HUES64 (cell line): ENCODE results near the gene STOML1.
"Not testable (repeated sequence)": the region's sequence is repeated elsewhere in the genome, so short reads cannot be mapped to it uniquely, and the experiment has no call there.

Experiments used
- H3K27ac ChIP-seq: 2 replicates; pipeline ENCODE4 v1.7.0; 2013; ENCODE audit warnings: low read depth, low read length, inconsistent platforms
- H3K27me3 ChIP-seq: 2 replicates; pipeline ENCODE4 v1.6.1; 2013; ENCODE audit warnings: mild to moderate bottlenecking, low read length; ENCODE audit not compliant: insufficient read depth
- H3K36me3 ChIP-seq: 2 replicates; pipeline ENCODE4 v1.6.1; 2013; ENCODE audit warnings: mild to moderate bottlenecking, low read length; ENCODE audit not compliant: insufficient read depth
- H3K4me1 ChIP-seq: 2 replicates; pipeline ENCODE4 v1.6.1; 2013; ENCODE audit warnings: mild to moderate bottlenecking, low read length, moderate library complexity; ENCODE audit not compliant: insufficient read depth
- H3K4me3 ChIP-seq: 2 replicates; pipeline ENCODE4 v1.5.1; 2013; ENCODE audit warnings: mild to moderate bottlenecking, low read length, moderate library complexity
- H3K9ac ChIP-seq: 2 replicates; pipeline ENCODE4 v1.6.1; 2013; ENCODE audit warnings: mild to moderate bottlenecking, low read depth, low read length
- H3K9me3 ChIP-seq: 2 replicates; pipeline ENCODE4 v1.6.1; 2013; ENCODE audit warnings: low read depth, low read length; ENCODE audit not compliant: insufficient read depth
- WGBS: fragments of 150-250, 120-280 bp; methylation state at CpG from one replicate; pipeline ENCODE4 v1.1.7; 2013; ENCODE audit warnings: missing lambda C conversion rate; 5-methylcytosine and 5-hydroxymethylcytosine counted together

Gene STOML1

DNA sequence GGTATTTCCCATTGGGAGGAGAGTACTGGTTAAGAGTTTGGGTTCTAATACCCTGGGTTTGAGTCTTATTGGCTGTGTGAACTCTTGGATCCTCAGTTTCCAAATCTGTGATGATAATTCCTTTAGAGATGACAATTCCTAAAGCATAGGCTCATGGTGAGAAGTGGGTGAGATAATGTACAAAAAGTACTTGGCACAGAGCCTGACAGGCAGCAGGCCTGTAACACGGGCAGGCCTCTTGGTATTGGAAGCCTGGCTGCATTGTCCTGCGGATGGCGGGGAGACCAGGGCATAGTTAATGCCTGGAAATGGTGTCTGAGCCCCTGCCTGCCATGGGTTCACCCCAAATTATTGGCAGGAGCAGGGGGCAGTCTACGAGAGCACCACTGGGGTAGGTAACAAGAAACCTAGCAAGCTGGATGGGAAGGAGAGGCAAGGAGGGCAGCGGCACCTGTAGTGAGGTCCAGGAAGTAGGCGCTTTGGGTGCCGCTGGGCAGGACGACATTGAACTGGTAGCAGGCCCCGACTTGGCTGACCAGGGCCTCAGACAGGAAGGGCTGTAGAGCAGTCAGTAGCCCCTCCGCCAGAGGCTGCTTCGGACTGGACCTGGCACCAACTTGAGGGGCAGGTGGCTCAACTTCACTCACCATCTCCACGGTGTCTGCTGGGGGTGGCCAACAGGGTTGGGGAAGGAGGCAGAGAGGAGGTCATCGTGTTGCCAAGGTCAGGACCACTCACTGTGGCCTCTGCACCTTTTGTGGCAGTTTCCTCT lies 7.7 kb downstream of the STOML1 start:
- Histone ChIP-seq H3K27me3 (no peaks in the 10 kb centered on the region), H3K36me3 (no peaks in the 10 kb centered on the region), H3K4me1 (no peaks in the 10 kb centered on the region)

DNA sequence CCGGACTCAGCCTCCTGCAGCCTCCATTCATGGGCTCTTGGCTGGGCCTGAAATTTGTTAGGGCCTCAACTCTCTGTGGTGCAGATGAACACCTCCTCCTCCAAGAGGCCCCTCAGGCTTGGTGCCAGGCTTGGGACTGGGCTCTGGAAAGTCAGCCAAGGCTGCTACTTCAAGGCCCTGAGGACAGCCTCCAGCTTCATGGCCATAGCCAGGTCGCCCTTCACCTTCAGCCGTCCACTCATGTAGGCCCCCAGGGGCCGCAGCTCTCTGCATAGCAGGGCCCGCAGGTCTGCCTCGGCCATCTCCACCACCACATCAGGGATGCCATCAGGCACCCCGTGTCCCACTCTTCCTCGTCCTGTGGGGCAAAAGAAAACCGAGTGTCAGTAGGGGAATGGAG lies 8.3 kb downstream of the STOML1 start:
- Histone ChIP-seq H3K27me3 (no peaks in the 10 kb centered on the region), H3K9ac (no peak overlapping the region), H3K36me3 (no peaks in the 10 kb centered on the region), H3K27ac (no peak overlapping the region), H3K4me1 (no peaks in the 10 kb centered on the region), H3K9me3 (no peaks in the 10 kb centered on the region), H3K4me3 (no peak overlapping the region)
- WGBS, result 91% methylated on average over 9 of the region's 9 CpGs

More for the DNA sequence above, 7.7 kb downstream of the STOML1 start:
- H3K9ac ChIP-seq, result no peak overlapping the region
- H3K27ac ChIP-seq, result no peak overlapping the region
- no peak overlapping the region for H3K4me3 ChIP-seq
- H3K9me3 ChIP-seq, result no peaks in the 10 kb centered on the region
- 93% methylated on average over 13 of the region's 13 CpGs for WGBS

DNA sequence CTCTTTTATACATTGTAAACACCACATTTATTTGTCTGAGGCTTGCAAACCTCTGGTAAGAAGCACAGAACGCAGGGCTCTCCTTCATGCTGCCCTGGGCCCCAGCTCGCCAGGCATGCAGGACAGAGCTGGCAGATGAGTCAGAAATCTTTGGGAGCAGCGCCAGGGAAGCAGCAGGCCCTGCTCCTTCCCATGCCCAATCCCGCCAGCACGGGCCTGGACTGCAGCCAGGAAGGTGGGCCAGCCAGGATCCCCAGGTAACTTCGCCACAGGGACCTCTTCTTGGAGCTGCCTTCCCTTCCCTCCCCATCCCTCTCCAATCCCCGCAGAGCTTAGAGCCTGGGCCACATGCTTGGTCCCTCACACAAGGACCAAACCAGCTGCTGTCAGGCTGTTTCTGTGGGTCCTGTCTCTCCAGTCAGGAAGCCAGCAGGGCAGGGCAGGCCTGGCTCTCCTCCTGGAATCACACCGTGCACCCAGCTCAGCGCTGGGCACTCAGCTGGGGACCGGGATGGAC lies 8.8 kb downstream of the STOML1 start:
- H3K9me3 ChIP-seq, result no peaks in the 10 kb centered on the region
- no peaks in the 10 kb centered on the region for H3K4me1 ChIP-seq
- H3K36me3 ChIP-seq, result no peaks in the 10 kb centered on the region
- H3K9ac ChIP-seq, result no peak overlapping the region
- WGBS, result 90% methylated on average over 10 of the region's 10 CpGs
- H3K27ac ChIP-seq, result no peak overlapping the region
- H3K4me3 ChIP-seq, result no peak overlapping the region
- H3K27me3 ChIP-seq, result peaks cover 2% of the 10 kb centered on the region

DNA sequence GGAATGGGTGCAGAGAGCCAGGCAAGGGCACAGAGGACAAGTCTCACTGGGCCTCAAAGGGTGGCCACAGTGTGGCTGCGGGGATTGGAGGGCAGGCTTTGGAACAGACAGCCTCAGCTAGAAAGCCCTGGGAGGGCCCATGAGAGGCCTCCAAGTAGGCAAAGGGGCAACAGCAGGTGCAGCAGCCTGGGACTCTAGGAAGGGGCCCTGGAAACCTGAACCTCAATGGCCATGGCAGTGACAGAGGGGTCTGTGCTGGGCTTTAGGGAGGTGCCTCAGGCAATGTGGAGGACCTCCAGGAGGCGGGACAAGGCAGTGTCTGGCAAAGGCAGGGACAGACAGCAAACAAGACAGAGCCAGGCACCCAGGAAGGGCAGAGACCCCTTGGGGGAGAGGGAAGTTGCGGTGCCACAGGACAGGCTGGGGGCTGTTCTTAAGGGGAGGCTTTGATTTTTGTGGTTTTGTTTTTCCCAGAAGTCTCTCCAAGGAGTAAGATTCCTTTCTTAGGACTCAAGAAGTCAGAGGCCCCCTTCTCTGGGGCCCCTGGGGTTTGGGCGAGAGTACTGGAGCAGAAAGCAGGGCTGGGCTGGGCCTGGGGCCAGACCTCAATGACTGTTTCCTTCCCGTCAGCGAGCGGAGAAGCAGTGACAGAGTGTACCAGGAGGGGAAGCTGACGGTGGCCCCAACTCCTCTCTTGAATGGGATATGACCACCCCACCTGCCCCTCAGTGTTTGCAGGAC lies 9.7 kb downstream of the STOML1 start:
- Histone ChIP-seq H3K36me3 (no peaks in the 10 kb centered on the region), H3K27me3 (peaks cover 2% of the 10 kb centered on the region), H3K4me1 (no peaks in the 10 kb centered on the region), H3K4me3 (no peak overlapping the region), H3K9ac (no peak overlapping the region), H3K9me3 (no peaks in the 10 kb centered on the region), H3K27ac (no peak overlapping the region)
- 85% methylated on average over 8 of the region's 8 CpGs for WGBS

DNA sequence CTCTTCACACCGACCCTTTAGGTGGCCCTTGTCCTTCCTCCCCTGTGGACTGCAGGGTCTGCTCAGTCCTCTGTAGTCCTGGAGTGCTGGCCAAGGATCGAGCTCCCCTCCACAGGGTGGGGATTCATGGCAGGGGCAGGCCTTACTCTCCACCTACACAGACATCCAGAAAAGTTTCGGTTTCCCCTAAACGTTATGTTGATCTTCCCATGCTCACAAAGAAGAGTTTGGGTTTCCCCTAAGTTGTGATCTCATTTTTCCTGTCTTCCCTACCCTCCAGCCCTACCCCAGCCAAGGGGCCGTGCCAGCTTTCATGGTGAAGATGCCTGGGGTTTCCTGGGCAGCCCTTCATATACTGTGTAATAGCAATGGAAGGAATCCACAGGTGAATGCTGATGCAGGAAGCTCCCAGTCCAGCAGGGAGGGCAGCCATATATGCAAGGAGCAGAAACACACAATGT lies 10.3 kb downstream of the STOML1 start:
- no peak overlapping the region for H3K4me3 ChIP-seq
- H3K9ac ChIP-seq, result no peak overlapping the region
- H3K4me1 ChIP-seq, result no peaks in the 10 kb centered on the region
- H3K27ac ChIP-seq, result no peak overlapping the region
- peaks cover 5% of the 10 kb centered on the region for H3K27me3 ChIP-seq
- 77% methylated on average over 5 of the region's 5 CpGs for WGBS
- H3K9me3 ChIP-seq, result no peaks in the 10 kb centered on the region
- H3K36me3 ChIP-seq, result no peaks in the 10 kb centered on the region

DNA sequence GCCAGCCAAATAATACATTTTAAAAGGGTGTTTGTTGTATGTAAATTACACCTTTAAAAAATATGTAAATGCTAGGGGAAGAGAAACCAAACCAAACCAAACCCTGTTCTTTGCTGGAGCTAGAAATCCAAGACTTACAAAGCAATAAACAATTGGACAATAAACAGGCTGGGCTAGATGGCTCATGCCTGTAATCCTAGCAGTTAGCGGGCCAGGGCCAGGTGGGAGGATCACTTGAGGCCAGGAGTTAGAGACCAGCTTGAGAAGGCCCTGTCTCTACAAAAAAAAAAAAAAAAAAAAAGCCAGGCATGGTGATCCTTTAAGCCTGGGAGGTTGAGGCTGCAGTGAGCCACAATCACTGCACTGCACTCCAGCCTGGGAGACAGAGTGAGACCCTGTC lies 12.5 kb downstream of the STOML1 start:
- Histone ChIP-seq H3K4me3 (no peak overlapping the region), H3K27ac (no peak overlapping the region), H3K9me3 (no peaks in the 10 kb centered on the region), H3K36me3 (no peaks in the 10 kb centered on the region), H3K27me3 (peaks cover 5% of the 10 kb centered on the region), H3K9ac (no peak overlapping the region), H3K4me1 (no peaks in the 10 kb centered on the region)
- 74% methylated on average over 1 of the region's 1 CpG for WGBS

DNA sequence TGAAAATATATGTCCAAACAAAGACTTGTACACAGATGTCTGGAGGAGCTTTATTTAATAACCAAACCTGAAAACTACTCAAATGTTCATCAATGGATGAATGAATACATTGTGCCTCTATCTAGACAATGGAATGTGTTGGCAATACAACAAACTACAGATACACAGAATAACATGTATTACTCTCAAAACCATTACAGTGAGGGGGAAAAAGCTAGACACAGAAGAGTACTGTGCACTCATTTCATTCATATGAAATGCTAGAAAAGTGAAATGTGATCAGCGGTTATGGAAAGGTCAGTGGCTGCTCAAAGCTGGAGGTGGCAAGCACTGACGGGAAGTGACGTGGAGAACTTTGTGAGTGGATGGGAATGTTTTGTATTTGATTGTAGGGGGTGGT lies 13.2 kb downstream of the STOML1 start:
- no peak overlapping the region for H3K4me3 ChIP-seq
- H3K36me3 ChIP-seq, result no peaks in the 10 kb centered on the region
- H3K4me1 ChIP-seq, result no peaks in the 10 kb centered on the region
- no peaks in the 10 kb centered on the region for H3K9me3 ChIP-seq
- no peak overlapping the region for H3K27ac ChIP-seq
- peaks cover 5% of the 10 kb centered on the region for H3K27me3 ChIP-seq
- 99% methylated on average over 3 of the region's 3 CpGs for WGBS
- no peak overlapping the region for H3K9ac ChIP-seq

DNA sequence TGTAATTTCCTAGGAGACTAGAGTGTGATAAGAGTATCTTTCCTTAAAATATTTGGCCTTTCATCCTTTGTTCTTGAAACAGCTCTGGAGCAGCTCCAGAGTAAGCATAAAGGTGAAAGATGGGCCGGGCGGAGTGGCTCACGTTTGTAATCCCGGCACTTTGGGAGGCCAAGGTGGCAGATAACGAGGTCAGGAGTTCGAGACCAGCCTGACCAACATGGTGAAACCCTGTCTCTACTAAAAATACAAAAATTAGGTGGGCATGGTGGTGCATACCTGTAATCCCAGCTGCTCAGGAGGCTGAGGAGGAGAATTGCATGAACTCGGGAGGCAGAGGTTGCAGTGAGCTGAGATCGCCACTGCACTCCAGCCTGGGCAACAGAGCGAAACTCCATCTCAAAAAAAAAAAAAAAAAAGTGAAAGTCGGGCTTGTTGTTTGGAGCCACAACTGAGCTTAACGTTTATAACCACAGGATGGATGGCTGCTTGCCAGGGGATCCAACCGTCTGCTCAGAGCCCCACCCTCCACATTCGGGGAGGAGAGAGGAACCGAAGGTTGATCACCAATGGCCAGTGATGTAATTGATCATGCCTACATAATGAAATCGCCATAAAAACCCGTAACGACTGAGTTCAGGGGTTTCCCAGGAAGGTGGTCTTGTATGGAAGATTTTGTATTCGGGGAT lies 16.5 kb downstream of the STOML1 start:
- H3K4me1 ChIP-seq, H3K27ac ChIP-seq, H3K4me3 ChIP-seq, H3K9me3 ChIP-seq, H3K36me3 ChIP-seq, H3K27me3 ChIP-seq, H3K9ac ChIP-seq: not testable (repeated sequence)
- WGBS, result 89% methylated on average over 18 of the region's 18 CpGs

DNA sequence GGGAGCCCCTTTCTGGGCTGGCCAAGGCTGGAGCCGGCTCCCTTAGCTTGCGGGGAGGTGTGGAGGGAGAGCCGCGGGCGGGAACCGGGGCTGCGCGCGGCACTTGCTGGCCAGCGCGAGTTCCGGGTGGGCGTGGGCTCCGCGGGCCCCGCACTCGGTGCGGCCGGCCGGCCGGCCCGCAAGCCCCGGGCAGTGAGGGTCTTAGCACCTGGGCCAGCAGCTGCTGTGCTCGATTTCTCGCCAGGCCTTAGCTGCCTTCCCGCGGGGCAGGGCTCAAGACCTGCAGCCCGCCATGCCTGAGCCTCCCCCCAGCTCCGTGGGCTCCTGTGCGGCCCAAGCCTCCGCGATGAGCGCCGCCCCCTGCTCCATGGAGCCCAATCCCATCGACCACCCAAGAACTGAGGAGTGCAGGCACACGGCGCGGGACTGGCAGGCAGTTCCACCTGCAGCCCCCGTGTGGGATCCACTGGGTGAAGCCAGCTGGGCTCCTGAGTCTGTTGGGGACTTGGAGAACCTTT lies 18.4 kb downstream of the STOML1 start:
- not testable (repeated sequence) for H3K4me1 ChIP-seq, H3K9ac ChIP-seq, H3K27ac ChIP-seq, H3K9me3 ChIP-seq, H3K4me3 ChIP-seq, H3K36me3 ChIP-seq, H3K27me3 ChIP-seq
- 95% methylated on average over 39 of the region's 39 CpGs for WGBS

DNA sequence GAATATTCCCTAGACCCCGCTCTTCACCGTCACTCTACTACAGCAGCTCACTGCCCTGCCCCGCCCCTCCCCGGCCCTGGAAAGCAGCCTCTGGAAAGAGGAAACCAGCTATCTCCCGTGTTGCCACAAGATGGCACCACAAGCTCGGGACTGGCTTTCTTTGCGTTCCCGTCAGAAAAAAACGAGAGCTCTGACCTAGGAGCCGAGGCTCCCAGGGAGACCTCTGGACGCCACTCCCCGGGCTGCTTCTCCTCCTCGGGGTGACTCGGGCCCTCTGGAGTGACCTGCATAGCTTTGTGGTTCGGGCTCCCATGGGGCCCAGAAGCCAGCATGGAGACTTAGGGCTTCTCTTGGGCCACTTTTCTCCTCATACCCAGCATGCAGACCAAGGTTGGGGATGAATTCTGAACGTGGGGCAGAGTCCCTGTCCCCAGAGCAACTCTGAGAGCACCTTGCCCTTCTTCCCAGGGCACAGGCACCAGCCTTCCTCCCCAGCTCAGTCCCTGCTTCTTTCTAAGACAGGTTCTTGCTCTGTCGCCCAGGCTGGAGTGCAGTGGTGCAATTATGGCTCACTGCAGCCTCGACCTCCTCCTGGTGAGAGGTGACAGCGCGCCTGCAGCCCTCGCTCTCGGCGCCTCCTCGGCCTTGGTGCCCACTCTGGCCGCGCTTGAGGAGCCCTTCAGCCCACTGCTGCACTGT lies 19.0 kb downstream of the STOML1 start:
- Histone ChIP-seq H3K36me3 (no peaks in the 10 kb centered on the region), H3K9ac (no peak overlapping the region), H3K4me3 (peak overlapping the region; percentile 20; the same call in 1 of the 2 replicates), H3K27me3 (peaks cover 3% of the 10 kb centered on the region), H3K9me3 (no peaks in the 10 kb centered on the region), H3K27ac (no peak overlapping the region), H3K4me1 (0 out of 2 replicates have a peak, but pooled peaks cover 9% of the 10 kb centered on the region)
- 37% methylated on average over 26 of the region's 26 CpGs for WGBS
